IPS-NIHi7 (cell line): ENCODE data around the gene ASB10.

Experiments
- DNase-seq: peaks from one replicate; pipeline ENCODE4 v3.0.0; 2012; ENCODE audit warnings: mixed read lengths; ENCODE audit errors: extremely low spot score

The ASB10 gene

GRCh38 chr7:151210087-151210854 is 23.2 kb upstream of the ASB10 start, which contains the start of gene H2BK1:
Gene H2BK1 (minus strand): TSS chr7:151210488. CDS start chr7:151210318, 170 bp downstream.
- DNase-seq, result peak; percentile 31

GRCh38 chr7:151209588-151209987 is 22.5 kb upstream of the ASB10 start:
- DNase-seq, result no peak

GRCh38 chr7:151208253-151208862 is 21.3 kb upstream of the ASB10 start:
- DNase-seq, result no peak

GRCh38 chr7:151207804-151208203 is 20.8 kb upstream of the ASB10 start:
- DNase-seq, result no peak

- no peak for DNase-seq
Observed at GRCh38 chr7:151207315-151207714, 20.3 kb upstream of the ASB10 start.

- no peak for DNase-seq
Observed at GRCh38 chr7:151206914-151207313, 19.9 kb upstream of the ASB10 start.

- no peak for DNase-seq
Observed at GRCh38 chr7:151205730-151206129, 18.7 kb upstream of the ASB10 start.

GRCh38 chr7:151204383-151205032 is 17.5 kb upstream of the ASB10 start:
- no peak for DNase-seq

- no peak for DNase-seq
Observed at GRCh38 chr7:151202836-151203235, 15.8 kb upstream of the ASB10 start.

GRCh38 chr7:151201751-151202150 is 14.7 kb upstream of the ASB10 start:
- DNase-seq, result no peak

GRCh38 chr7:151201344-151201743 is 14.3 kb upstream of the ASB10 start:
- DNase-seq, result no peak

GRCh38 chr7:151198945-151199848 is 12.1 kb upstream of the ASB10 start:
- peak; percentile 76 for DNase-seq

- DNase-seq, result no peak
Observed at GRCh38 chr7:151197932-151198331, 10.9 kb upstream of the ASB10 start.

- DNase-seq, result peak; percentile 51
Observed at GRCh38 chr7:151195616-151196450, 8.8 kb upstream of the ASB10 start.

- no peak for DNase-seq
Observed at GRCh38 chr7:151194188-151194587, 7.1 kb upstream of the ASB10 start.

- no peak for DNase-seq
Observed at GRCh38 chr7:151193203-151193978, 6.3 kb upstream of the ASB10 start.

- DNase-seq, result no peak
Observed at GRCh38 chr7:151192002-151192539, 5.0 kb upstream of the ASB10 start.

GRCh38 chr7:151191544-151191943 is 4.5 kb upstream of the ASB10 start:
- DNase-seq, result no peak

GRCh38 chr7:151189038-151189437 is 2.0 kb upstream of the ASB10 start:
- no peak for DNase-seq

- no peak for DNase-seq
Observed at GRCh38 chr7:151188252-151188542, 1.1 kb upstream of the ASB10 start.
